HepG2 (cell line): ENCODE data around the gene THRSP. TPM values are rescaled to one million over a fixed set of nuclear protein-coding genes. Genes with fewer than 3 reads are reported as not detected.

ENCODE experiments used
- ATAC-seq: fragments of 200-7000 bp; cut with Tn5 transposase; 3 replicates; pipeline ENCODE4 v1.9.1; 2020; ENCODE audit warnings: mild to moderate bottlenecking, moderate library complexity
- BruUV-seq: library from RNA; stranded (reverse); fragments of 400-500 nt; replicated peaks from 2 replicates; lab custom pipeline; 2021; lab: Mats Ljungman, UMichigan
- CTCF ChIA-PET: fragments of 300-600 bp; formaldehyde crosslinking; extraction: SDS; loops from one replicate; lab custom pipeline; 2021; ENCODE audit warnings: low total read pairs, inconsistent platforms, low intra/inter-chr PET ratio; lab: Yijun Ruan, JAX
- POLR2A ChIA-PET: fragments of 350-600 bp; sonication (Branson Sonifier 250); formaldehyde crosslinking; loops from one replicate; lab custom pipeline; 2020; ENCODE audit warnings: antibody characterized with exemption, inconsistent platforms; lab: Yijun Ruan, JAX
- DNase-seq: peaks from one replicate; pipeline ENCODE4 v3.0.0-alpha.2; 2015; ENCODE audit warnings: low spot score
- FAIRE-seq: peaks from 3 replicates; lab custom pipeline; 2011; peaks lifted over from hg19 to GRCh38; lab: Jason Lieb, UNC
- H2AFZ ChIP-seq: one replicate; pipeline ENCODE4 v1.6.1; 2011; ENCODE audit warnings: low read length, inconsistent platforms
- H3K27ac ChIP-seq: fragments of 300-600 bp; 3 replicates; pipeline ENCODE4 v1.8.0; 2011; ENCODE audit warnings: mixed run types, mild to moderate bottlenecking, mixed read lengths, low read length, inconsistent platforms; ENCODE audit not compliant: insufficient read depth; ENCODE audit errors: extremely low read length
- H3K27me3 ChIP-seq, 2 experiments: fragments of 200-600 bp in 1 of 2; 2 replicates in 1 of 2; 3 replicates in 1 of 2; pipeline versions ENCODE4 v1.6.0 to v1.8.0; 2011; ENCODE audit warnings: low read length in 2 of 2, mild to moderate bottlenecking in 2 of 2, moderate library complexity in 2 of 2, inconsistent platforms in 1 of 2; ENCODE audit not compliant: insufficient read depth in 2 of 2, control insufficient read depth in 1 of 2
- H3K36me3 ChIP-seq, 2 experiments: fragments of 200-600 bp in 1 of 2; replicated peaks in 1 of 2; 2 replicates in 1 of 2; 3 replicates in 1 of 2; pipeline versions ENCODE4 v1.5.1 to v1.8.0; 2011; ENCODE audit warnings: low read length in 2 of 2, inconsistent platforms in 1 of 2; ENCODE audit not compliant: insufficient read depth in 2 of 2, control insufficient read depth in 1 of 2
- H3K4me1 ChIP-seq: 2 replicates; pipeline ENCODE4 v1.5.1; 2012; ENCODE audit warnings: low read length, inconsistent platforms; ENCODE audit not compliant: insufficient read depth
- H3K4me2 ChIP-seq: 2 replicates; pipeline ENCODE4 v1.6.0; 2011; ENCODE audit warnings: low read depth, low read length, inconsistent platforms
- H3K4me3 ChIP-seq, 3 experiments: fragments of 200-600 bp in 1 of 3; sonication (generic), shearing (Covaris generic) in 1 of 3; replicated peaks in 1 of 3; 2 replicates each; pipeline ENCODE4 v1.5.1; 2011 to 2016; ENCODE audit warnings: low read length in 3 of 3, inconsistent platforms in 2 of 3, low read depth in 2 of 3, mild to moderate bottlenecking in 2 of 3, control low read depth in 1 of 3, mixed read lengths in 1 of 3; ENCODE audit not compliant: insufficient read depth in 1 of 3
- H3K79me2 ChIP-seq: one replicate; pipeline ENCODE4 v1.6.1; 2011; ENCODE audit warnings: low read length, inconsistent platforms; ENCODE audit not compliant: insufficient read depth
- H3K9ac ChIP-seq: 2 replicates; pipeline ENCODE4 v1.6.0; 2011; ENCODE audit warnings: mild to moderate bottlenecking, low read depth, low read length, inconsistent platforms; ENCODE audit not compliant: insufficient read depth
- H3K9me3 ChIP-seq: 2 replicates; pipeline ENCODE4 v1.5.1; 2012; ENCODE audit warnings: mild to moderate bottlenecking, low read length
- H4K20me1 ChIP-seq: 2 replicates; pipeline ENCODE4 v1.6.0; 2011; ENCODE audit warnings: inconsistent platforms, mild to moderate bottlenecking, low read length, moderate library complexity; ENCODE audit not compliant: insufficient read depth
- AKAP8 ChIP-seq: sonication (generic); formaldehyde crosslinking; IDR thresholded peaks from 2 replicates; pipeline ENCODE4 v1.5.1; 2020; ENCODE audit warnings: mild to moderate bottlenecking, missing genetic modification reagents
- CC2D1A ChIP-seq: sonication (generic); formaldehyde crosslinking; IDR thresholded peaks from 2 replicates; pipeline ENCODE4 v1.8.1; 2023; ENCODE audit warnings: mild to moderate bottlenecking, missing genetic modification reagents
- ZNF264 ChIP-seq: sonication (generic); formaldehyde crosslinking; IDR thresholded peaks from 2 replicates; pipeline ENCODE4 v1.4.0; 2020; ENCODE audit warnings: missing genetic modification reagents
- WGBS: methylation state at CpG from one replicate; pipeline ENCODE4 v1.1.6; 2017; ENCODE audit warnings: low lambda C conversion rate; 5-methylcytosine and 5-hydroxymethylcytosine counted together
- in situ Hi-C: cut with HindIII; loops from 2 replicates; pipeline ENCODE4 v1.10.0; 2017; ENCODE audit warnings: low pct_unique_long_range_greater_than_20kb; ENCODE audit not compliant: extremely low pct_ligation_motif_present
- intact Hi-C: fragments of 100-400 bp; cut with micrococcal nuclease; formaldehyde crosslinking; loops from one replicate; pipeline ENCODE4 v1.10.0; 2022; ENCODE audit not compliant: unreplicated experiment
- polyA plus RNA-seq, 8 experiments: library from polyadenylated mRNA; depleted of rRNA in 3 of 8; stranded (reverse) in 7 of 8; unstranded in 1 of 8; fragments of >200 nt; fragmentation: Illumina TruSeq in 4 of 8; extraction: Trizol in 4 of 8; gene quantifications; 2 replicates each; pipeline versions ENCODE4 v1.2.1 to v1.2.3, GENCODE V29; 2011 to 2016; ENCODE audit warnings: low read depth in 4 of 8, missing spikeins in 1 of 8, mixed read lengths in 1 of 8; ENCODE audit not compliant: insufficient read depth in 1 of 8
- total RNA-seq, 5 experiments: library from RNA; depleted of rRNA; stranded (reverse); fragments of >200 nt; fragmentation: Illumina TruSeq; extraction: Trizol; gene quantifications; 2 replicates each; pipeline ENCODE4 v1.2.3, GENCODE V29; 2016; ENCODE audit warnings: low read depth in 1 of 5
- TF ChIP-seq, protein P1 (sequence below): sonication (generic); formaldehyde crosslinking; IDR thresholded peaks from 2 replicates; pipeline ENCODE4 v1.9.0; 2021; ENCODE audit warnings: missing genetic modification reagents, borderline replicate concordance
- TF ChIP-seq, protein P2 (sequence below): IDR thresholded peaks from 2 replicates; pipeline ENCODE4 v1.6.1; 2012; ENCODE audit warnings: low read length, improper control_type of control experiment

Gene THRSP
- total and polyA plus RNA-seq, 2 of the 13 experiments (the other 11 are each of a cell fraction or from before 2014, with no cell fraction given), result 0.13 to 0.58 TPM

DNA sequence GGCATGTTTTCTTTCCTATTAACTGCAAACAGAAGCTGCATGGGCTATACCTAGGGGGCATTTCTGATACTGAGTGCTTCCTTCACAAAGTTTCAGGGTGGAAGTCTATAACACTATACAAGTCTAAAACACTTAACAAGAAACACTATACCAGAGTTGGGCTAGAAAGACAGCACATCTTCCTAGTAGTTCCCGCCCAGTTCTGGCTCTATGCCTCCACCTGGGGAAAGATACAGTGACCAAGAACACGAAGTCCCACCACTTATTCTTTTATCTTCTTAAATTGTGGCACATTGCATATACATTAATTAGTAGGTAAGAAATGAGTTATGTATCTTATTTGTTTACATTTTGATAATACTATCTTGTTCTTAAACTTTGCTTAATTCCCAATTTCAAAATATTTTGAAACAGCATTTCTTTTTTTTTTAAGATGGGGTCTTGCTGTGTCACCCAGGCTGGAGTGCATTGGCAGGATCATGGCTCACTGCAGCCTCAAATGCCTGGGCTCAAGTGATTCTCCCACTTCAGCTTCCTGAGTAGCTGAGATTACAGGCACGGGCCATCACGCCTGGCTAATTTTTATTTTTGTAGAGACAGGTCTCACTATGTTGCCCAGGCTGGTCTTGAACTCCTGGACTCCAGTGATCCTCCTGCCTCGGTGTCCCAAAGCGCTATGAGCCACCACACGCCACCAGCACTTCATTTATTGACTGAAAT lies 34.2 kb downstream of the THRSP start:
- TF ChIP-seq, protein P1, sequence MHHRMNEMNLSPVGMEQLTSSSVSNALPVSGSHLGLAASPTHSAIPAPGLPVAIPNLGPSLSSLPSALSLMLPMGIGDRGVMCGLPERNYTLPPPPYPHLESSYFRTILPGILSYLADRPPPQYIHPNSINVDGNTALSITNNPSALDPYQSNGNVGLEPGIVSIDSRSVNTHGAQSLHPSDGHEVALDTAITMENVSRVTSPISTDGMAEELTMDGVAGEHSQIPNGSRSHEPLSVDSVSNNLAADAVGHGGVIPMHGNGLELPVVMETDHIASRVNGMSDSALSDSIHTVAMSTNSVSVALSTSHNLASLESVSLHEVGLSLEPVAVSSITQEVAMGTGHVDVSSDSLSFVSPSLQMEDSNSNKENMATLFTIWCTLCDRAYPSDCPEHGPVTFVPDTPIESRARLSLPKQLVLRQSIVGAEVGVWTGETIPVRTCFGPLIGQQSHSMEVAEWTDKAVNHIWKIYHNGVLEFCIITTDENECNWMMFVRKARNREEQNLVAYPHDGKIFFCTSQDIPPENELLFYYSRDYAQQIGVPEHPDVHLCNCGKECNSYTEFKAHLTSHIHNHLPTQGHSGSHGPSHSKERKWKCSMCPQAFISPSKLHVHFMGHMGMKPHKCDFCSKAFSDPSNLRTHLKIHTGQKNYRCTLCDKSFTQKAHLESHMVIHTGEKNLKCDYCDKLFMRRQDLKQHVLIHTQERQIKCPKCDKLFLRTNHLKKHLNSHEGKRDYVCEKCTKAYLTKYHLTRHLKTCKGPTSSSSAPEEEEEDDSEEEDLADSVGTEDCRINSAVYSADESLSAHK (CRISPR knock-in tag), result no peak
- no peak for TF ChIP-seq ZNF264 (CRISPR knock-in tag)
- TF ChIP-seq, protein P2, sequence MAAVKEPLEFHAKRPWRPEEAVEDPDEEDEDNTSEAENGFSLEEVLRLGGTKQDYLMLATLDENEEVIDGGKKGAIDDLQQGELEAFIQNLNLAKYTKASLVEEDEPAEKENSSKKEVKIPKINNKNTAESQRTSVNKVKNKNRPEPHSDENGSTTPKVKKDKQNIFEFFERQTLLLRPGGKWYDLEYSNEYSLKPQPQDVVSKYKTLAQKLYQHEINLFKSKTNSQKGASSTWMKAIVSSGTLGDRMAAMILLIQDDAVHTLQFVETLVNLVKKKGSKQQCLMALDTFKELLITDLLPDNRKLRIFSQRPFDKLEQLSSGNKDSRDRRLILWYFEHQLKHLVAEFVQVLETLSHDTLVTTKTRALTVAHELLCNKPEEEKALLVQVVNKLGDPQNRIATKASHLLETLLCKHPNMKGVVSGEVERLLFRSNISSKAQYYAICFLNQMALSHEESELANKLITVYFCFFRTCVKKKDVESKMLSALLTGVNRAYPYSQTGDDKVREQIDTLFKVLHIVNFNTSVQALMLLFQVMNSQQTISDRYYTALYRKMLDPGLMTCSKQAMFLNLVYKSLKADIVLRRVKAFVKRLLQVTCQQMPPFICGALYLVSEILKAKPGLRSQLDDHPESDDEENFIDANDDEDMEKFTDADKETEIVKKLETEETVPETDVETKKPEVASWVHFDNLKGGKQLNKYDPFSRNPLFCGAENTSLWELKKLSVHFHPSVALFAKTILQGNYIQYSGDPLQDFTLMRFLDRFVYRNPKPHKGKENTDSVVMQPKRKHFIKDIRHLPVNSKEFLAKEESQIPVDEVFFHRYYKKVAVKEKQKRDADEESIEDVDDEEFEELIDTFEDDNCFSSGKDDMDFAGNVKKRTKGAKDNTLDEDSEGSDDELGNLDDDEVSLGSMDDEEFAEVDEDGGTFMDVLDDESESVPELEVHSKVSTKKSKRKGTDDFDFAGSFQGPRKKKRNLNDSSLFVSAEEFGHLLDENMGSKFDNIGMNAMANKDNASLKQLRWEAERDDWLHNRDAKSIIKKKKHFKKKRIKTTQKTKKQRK, result no peak
- TF ChIP-seq AKAP8 (CRISPR knock-in tag), result no peak
- no peak for TF ChIP-seq CC2D1A (CRISPR knock-in tag)
- Histone ChIP-seq H3K9ac (no peak overlapping the region), H3K27me3 (no peaks in the 10 kb centered on the region), H3K4me3 (no peak overlapping the region), H4K20me1 (no peaks in the 10 kb centered on the region), H3K79me2 (no peaks in the 10 kb centered on the region), H2AFZ (no peak overlapping the region), H3K9me3 (no peaks in the 10 kb centered on the region), H3K36me3 (peaks cover 8 to 24% of the 10 kb centered on the region in 2 experiments), H3K27ac (no peak overlapping the region), H3K4me2 (no peak overlapping the region), H3K4me1 (peaks cover 42% of the 10 kb centered on the region)
- ChIA-PET POLR2A (interaction anchor here (2.0 kb wide), 1 partner anchor 7 kb away, joined by 8 read pairs; no protein-coding TSS in a partner anchor), CTCF (no interaction called here)
- intact Hi-C loops (no loop called here), in situ Hi-C loops (no loop called here)
- ATAC-seq, result no peak
- 97% methylated on average over 7 of the region's 7 CpGs for WGBS
- no TSS peak for BruUV-seq
- FAIRE-seq, result no peak
- no peak for DNase-seq
